H1 (cell line): ENCODE measurements around the gene LRRC9. TPM values are rescaled to one million over a fixed set of nuclear protein-coding genes. Genes with fewer than 3 reads are reported as not detected.

Source experiments
- CTCF ChIA-PET: fragments of 300-600 bp; sonication (Branson Sonifier 250); formaldehyde crosslinking; loops from one replicate; lab custom pipeline; 2021; ENCODE audit not compliant: partially characterized antibody; lab: Charles Lee
- POLR2A ChIA-PET: fragments of 300-600 bp; sonication (Branson Sonifier 250); formaldehyde crosslinking; loops from one replicate; lab custom pipeline; 2021; ENCODE audit warnings: inconsistent platforms; ENCODE audit not compliant: partially characterized antibody; lab: Charles Lee
- DNase-seq, 2 experiments: peaks; one replicate each; pipeline versions ENCODE4 v3.0.0 to v3.0.0-alpha.2; 2010 to 2022; ENCODE audit warnings: low spot score in 2 of 2, low read depth in 1 of 2, mixed read lengths in 1 of 2
- FAIRE-seq: peaks from 2 replicates; lab custom pipeline; 2011; peaks lifted over from hg19 to GRCh38; lab: Jason Lieb, UNC
- H2AFZ ChIP-seq: 2 replicates; pipeline ENCODE4 v1.8.1; 2012; ENCODE audit warnings: low read length, inconsistent platforms
- H2AK5ac ChIP-seq: 2 replicates; pipeline ENCODE4 v1.6.1; 2013; ENCODE audit warnings: low read depth, low read length
- H2BK120ac ChIP-seq: replicated peaks from 2 replicates; pipeline ENCODE3; 2013; ENCODE audit warnings: low read depth, low read length, inconsistent platforms
- H2BK12ac ChIP-seq: 2 replicates; pipeline ENCODE4 v1.6.1; 2013; ENCODE audit warnings: low read depth, low read length
- H2BK15ac ChIP-seq: 2 replicates; pipeline ENCODE4 v1.6.1; 2013; ENCODE audit warnings: low read length
- H2BK20ac ChIP-seq: 2 replicates; pipeline ENCODE4 v1.6.1; 2013; ENCODE audit warnings: low read length
- H2BK5ac ChIP-seq: 2 replicates; pipeline ENCODE4 v1.6.1; 2013; ENCODE audit warnings: low read depth, low read length
- H3K14ac ChIP-seq: 2 replicates; pipeline ENCODE4 v1.6.1; 2013; ENCODE audit warnings: inconsistent platforms; ENCODE audit not compliant: insufficient read length
- H3K18ac ChIP-seq: 2 replicates; pipeline ENCODE4 v1.6.1; 2013; ENCODE audit warnings: low read length; ENCODE audit errors: extremely low read depth
- H3K23ac ChIP-seq: 2 replicates; pipeline ENCODE4 v1.6.1; 2013; ENCODE audit warnings: inconsistent platforms; ENCODE audit not compliant: insufficient read length
- H3K23me2 ChIP-seq: 2 replicates; pipeline ENCODE4 v1.6.1; 2013; ENCODE audit warnings: low read depth, low read length
- H3K27ac ChIP-seq: 2 replicates; pipeline ENCODE4 v1.6.1; 2011; ENCODE audit warnings: low read depth, low read length, inconsistent platforms
- H3K27me3 ChIP-seq, 4 experiments: replicated peaks in 1 of 4; 1 replicate in 1 of 4; 2 replicates in 3 of 4; pipeline versions ENCODE4 v1.6.1 to v1.8.1; 2011 to 2013; ENCODE audit warnings: low read length in 3 of 4, mild to moderate bottlenecking in 3 of 4, inconsistent platforms in 2 of 4, mixed read lengths in 2 of 4, moderate library complexity in 1 of 4; ENCODE audit not compliant: control insufficient read depth in 3 of 4, insufficient read depth in 3 of 4; ENCODE audit errors: extremely low read depth in 1 of 4
- H3K36me3 ChIP-seq, 4 experiments: 2 replicates each; pipeline versions ENCODE4 v1.6.1 to v1.8.1; 2011 to 2013; ENCODE audit warnings: mild to moderate bottlenecking in 4 of 4, low read length in 3 of 4, moderate library complexity in 2 of 4, control low read depth in 1 of 4, inconsistent platforms in 1 of 4; ENCODE audit not compliant: insufficient read depth in 4 of 4, control insufficient read depth in 2 of 4
- H3K4ac ChIP-seq: replicated peaks from 2 replicates; pipeline ENCODE3; 2013; ENCODE audit warnings: low read length, low read depth, mixed read lengths, inconsistent platforms; ENCODE audit not compliant: insufficient read length
- H3K4me1 ChIP-seq, 4 experiments: replicated peaks in 1 of 4; 1 replicate in 1 of 4; 2 replicates in 3 of 4; pipeline versions ENCODE4 v1.6.1 to v1.8.1; 2011 to 2013; ENCODE audit warnings: low read length in 3 of 4, inconsistent platforms in 2 of 4, mixed read lengths in 1 of 4; ENCODE audit not compliant: insufficient read depth in 4 of 4, control insufficient read depth in 3 of 4
- H3K4me2 ChIP-seq, 2 experiments: 2 replicates each; pipeline versions ENCODE4 v1.6.1 to v1.8.1; 2011 to 2013; ENCODE audit warnings: low read depth in 2 of 2, low read length in 2 of 2, control low read depth in 1 of 2, inconsistent platforms in 1 of 2, mild to moderate bottlenecking in 1 of 2; ENCODE audit not compliant: insufficient read depth in 1 of 2
- H3K4me3 ChIP-seq, 4 experiments: fragments of 200-600, 300-600 bp in 1 of 4; sonication (generic), shearing (Covaris generic), sonication (Bioruptor Twin) in 1 of 4; 2 replicates each; pipeline versions ENCODE4 v1.5.1 to v1.8.1; 2011 to 2016; ENCODE audit warnings: low read length in 4 of 4, low read depth in 3 of 4, control low read depth in 2 of 4, inconsistent platforms in 2 of 4, mild to moderate bottlenecking in 2 of 4, mixed read lengths in 1 of 4, moderate library complexity in 1 of 4; ENCODE audit not compliant: insufficient read depth in 2 of 4; ENCODE audit errors: extremely low read depth in 1 of 4
- H3K56ac ChIP-seq: replicated peaks from 2 replicates; pipeline ENCODE3; 2013; ENCODE audit warnings: low read depth, mild to moderate bottlenecking, mixed read lengths, low read length, inconsistent platforms; ENCODE audit not compliant: insufficient read length
- H3K79me1 ChIP-seq: 2 replicates; pipeline ENCODE4 v1.6.1; 2013; ENCODE audit warnings: low read depth, low read length, control low read depth
- H3K79me2 ChIP-seq, 2 experiments: 2 replicates each; pipeline versions ENCODE4 v1.6.1 to v1.8.1; 2012 to 2013; ENCODE audit warnings: low read length in 2 of 2, mild to moderate bottlenecking in 2 of 2, inconsistent platforms in 1 of 2; ENCODE audit not compliant: insufficient read depth in 2 of 2, control insufficient read depth in 1 of 2
- H3K9ac ChIP-seq, 4 experiments: replicated peaks in 1 of 4; 1 replicate in 1 of 4; 2 replicates in 3 of 4; pipeline versions ENCODE4 v1.6.1 to v1.8.1; 2011 to 2013; ENCODE audit warnings: low read depth in 3 of 4, low read length in 3 of 4, control low read depth in 2 of 4, mild to moderate bottlenecking in 2 of 4, moderate library complexity in 2 of 4, inconsistent platforms in 1 of 4; ENCODE audit errors: extremely low read depth in 1 of 4
- H3K9me3 ChIP-seq, 2 experiments: 2 replicates each; pipeline versions ENCODE4 v1.6.1 to v1.8.1; 2012 to 2013; ENCODE audit warnings: mild to moderate bottlenecking in 2 of 2, moderate library complexity in 2 of 2, control low read depth in 1 of 2, inconsistent platforms in 1 of 2, low read depth in 1 of 2, low read length in 1 of 2, mixed read lengths in 1 of 2; ENCODE audit not compliant: insufficient read depth in 2 of 2
- H4K20me1 ChIP-seq, 2 experiments: replicated peaks in 1 of 2; 2 replicates each; pipeline versions ENCODE3 to v1.8.1; 2011 to 2013; ENCODE audit warnings: inconsistent platforms in 2 of 2, low read length in 2 of 2, mild to moderate bottlenecking in 1 of 2; ENCODE audit not compliant: insufficient read depth in 2 of 2, control insufficient read depth in 1 of 2
- H4K5ac ChIP-seq: 2 replicates; pipeline ENCODE4 v1.6.1; 2013; ENCODE audit warnings: low read length, low read depth, mixed read lengths, inconsistent platforms; ENCODE audit not compliant: insufficient read length
- H4K8ac ChIP-seq: 2 replicates; pipeline ENCODE4 v1.8.0; 2013; ENCODE audit warnings: mild to moderate bottlenecking, moderate library complexity, low read length, inconsistent platforms; ENCODE audit not compliant: insufficient read depth; ENCODE audit errors: extremely low read depth
- H4K91ac ChIP-seq: replicated peaks from 2 replicates; pipeline ENCODE3; 2013; ENCODE audit warnings: low read length, mixed read lengths, inconsistent platforms; ENCODE audit not compliant: insufficient read length
- polyA plus RNA-seq, 7 experiments: library from polyadenylated mRNA; depleted of rRNA in 3 of 7; stranded (reverse) in 5 of 7; unstranded in 2 of 7; fragments of >200 nt in 5 of 7; fragments of 200-250 nt in 2 of 7; gene quantifications; 1 replicate in 5 of 7; 2 replicates in 1 of 7; 4 replicates in 1 of 7; pipeline versions ENCODE4 v1.2.1 to v1.2.3, GENCODE V29; 2011 to 2013; ENCODE audit warnings: missing spikeins in 2 of 7, mixed read lengths in 2 of 7
- total RNA-seq: library from RNA; stranded (reverse); fragmentation: NEBNext Ultra II Directional; extraction: Animal tissue kit (Norgen Biotek cat#: 25700); gene quantifications from 2 replicates; pipeline ENCODE4 v1.2.1, GENCODE V29; 2021
- TF ChIP-seq, protein P1 (sequence below): fragments of 300-600 bp; sonication (generic); IDR thresholded peaks from 2 replicates; pipeline ENCODE4 v1.7.1; 2012; ENCODE audit warnings: low read length, moderate library complexity, mild to moderate bottlenecking, inconsistent platforms; ENCODE audit not compliant: insufficient replicate concordance

The LRRC9 gene
- total and polyA plus RNA-seq, 2 of the 8 experiments (the other 6 are each of a cell fraction or from before 2014, with no cell fraction given) = 0.12 to 0.84 TPM

DNA sequence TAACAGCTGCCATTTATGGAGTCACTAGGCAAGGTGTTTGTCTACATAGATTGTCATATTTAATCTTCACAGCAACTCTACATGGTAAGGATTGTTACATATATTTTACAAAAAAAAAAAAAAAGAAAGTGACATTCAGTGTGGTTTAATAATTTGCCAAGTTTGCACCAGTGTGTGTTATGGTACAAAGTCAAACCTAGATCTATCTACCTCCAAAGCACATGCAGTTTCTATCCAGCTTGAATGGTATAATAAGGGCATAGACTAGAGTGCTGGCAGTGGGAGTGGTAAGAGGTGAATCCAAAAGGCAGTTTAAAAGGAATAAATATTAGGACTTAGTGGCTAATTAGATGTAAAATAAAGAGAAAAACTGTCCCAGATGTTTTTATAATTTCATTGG is 105.6 kb downstream of the LRRC9 start:
- Histone ChIP-seq H2BK120ac (no peak overlapping the region), H4K91ac (no peak overlapping the region), H2BK15ac (no peak overlapping the region), H3K4me3 (no peak overlapping the region), H3K23ac (no peak overlapping the region), H2AFZ (no peak overlapping the region), H2AK5ac (no peak overlapping the region), H3K79me2 (no peaks in the 10 kb centered on the region), H3K56ac (no peak overlapping the region), H4K20me1 (no peaks in the 10 kb centered on the region), H3K9me3 (no peaks in the 10 kb centered on the region), H4K8ac (no peak overlapping the region), H3K27ac (no peak overlapping the region), H3K14ac (no peak overlapping the region), H2BK12ac (no peak overlapping the region), H3K18ac (no peak overlapping the region), H3K36me3 (no peaks in the 10 kb centered on the region), H3K9ac (no peak overlapping the region), H4K5ac (no peak overlapping the region), H3K23me2 (no peaks in the 10 kb centered on the region), H3K4me1 (no peaks in the 10 kb centered on the region), H3K27me3 (no peaks in the 10 kb centered on the region), H3K79me1 (no peaks in the 10 kb centered on the region), H3K4me2 (no peak overlapping the region), H3K4ac (no peak overlapping the region), H2BK20ac (no peak overlapping the region), H2BK5ac (no peak overlapping the region)
- CTCF ChIA-PET = interaction anchor here (1.0 kb wide), 1 partner anchor 306 kb away, joined by 3 read pairs; no protein-coding TSS in a partner anchor
- POLR2A ChIA-PET = no interaction called here
- DNase-seq (no peak), FAIRE-seq (no peak)
- TF ChIP-seq, protein P1, sequence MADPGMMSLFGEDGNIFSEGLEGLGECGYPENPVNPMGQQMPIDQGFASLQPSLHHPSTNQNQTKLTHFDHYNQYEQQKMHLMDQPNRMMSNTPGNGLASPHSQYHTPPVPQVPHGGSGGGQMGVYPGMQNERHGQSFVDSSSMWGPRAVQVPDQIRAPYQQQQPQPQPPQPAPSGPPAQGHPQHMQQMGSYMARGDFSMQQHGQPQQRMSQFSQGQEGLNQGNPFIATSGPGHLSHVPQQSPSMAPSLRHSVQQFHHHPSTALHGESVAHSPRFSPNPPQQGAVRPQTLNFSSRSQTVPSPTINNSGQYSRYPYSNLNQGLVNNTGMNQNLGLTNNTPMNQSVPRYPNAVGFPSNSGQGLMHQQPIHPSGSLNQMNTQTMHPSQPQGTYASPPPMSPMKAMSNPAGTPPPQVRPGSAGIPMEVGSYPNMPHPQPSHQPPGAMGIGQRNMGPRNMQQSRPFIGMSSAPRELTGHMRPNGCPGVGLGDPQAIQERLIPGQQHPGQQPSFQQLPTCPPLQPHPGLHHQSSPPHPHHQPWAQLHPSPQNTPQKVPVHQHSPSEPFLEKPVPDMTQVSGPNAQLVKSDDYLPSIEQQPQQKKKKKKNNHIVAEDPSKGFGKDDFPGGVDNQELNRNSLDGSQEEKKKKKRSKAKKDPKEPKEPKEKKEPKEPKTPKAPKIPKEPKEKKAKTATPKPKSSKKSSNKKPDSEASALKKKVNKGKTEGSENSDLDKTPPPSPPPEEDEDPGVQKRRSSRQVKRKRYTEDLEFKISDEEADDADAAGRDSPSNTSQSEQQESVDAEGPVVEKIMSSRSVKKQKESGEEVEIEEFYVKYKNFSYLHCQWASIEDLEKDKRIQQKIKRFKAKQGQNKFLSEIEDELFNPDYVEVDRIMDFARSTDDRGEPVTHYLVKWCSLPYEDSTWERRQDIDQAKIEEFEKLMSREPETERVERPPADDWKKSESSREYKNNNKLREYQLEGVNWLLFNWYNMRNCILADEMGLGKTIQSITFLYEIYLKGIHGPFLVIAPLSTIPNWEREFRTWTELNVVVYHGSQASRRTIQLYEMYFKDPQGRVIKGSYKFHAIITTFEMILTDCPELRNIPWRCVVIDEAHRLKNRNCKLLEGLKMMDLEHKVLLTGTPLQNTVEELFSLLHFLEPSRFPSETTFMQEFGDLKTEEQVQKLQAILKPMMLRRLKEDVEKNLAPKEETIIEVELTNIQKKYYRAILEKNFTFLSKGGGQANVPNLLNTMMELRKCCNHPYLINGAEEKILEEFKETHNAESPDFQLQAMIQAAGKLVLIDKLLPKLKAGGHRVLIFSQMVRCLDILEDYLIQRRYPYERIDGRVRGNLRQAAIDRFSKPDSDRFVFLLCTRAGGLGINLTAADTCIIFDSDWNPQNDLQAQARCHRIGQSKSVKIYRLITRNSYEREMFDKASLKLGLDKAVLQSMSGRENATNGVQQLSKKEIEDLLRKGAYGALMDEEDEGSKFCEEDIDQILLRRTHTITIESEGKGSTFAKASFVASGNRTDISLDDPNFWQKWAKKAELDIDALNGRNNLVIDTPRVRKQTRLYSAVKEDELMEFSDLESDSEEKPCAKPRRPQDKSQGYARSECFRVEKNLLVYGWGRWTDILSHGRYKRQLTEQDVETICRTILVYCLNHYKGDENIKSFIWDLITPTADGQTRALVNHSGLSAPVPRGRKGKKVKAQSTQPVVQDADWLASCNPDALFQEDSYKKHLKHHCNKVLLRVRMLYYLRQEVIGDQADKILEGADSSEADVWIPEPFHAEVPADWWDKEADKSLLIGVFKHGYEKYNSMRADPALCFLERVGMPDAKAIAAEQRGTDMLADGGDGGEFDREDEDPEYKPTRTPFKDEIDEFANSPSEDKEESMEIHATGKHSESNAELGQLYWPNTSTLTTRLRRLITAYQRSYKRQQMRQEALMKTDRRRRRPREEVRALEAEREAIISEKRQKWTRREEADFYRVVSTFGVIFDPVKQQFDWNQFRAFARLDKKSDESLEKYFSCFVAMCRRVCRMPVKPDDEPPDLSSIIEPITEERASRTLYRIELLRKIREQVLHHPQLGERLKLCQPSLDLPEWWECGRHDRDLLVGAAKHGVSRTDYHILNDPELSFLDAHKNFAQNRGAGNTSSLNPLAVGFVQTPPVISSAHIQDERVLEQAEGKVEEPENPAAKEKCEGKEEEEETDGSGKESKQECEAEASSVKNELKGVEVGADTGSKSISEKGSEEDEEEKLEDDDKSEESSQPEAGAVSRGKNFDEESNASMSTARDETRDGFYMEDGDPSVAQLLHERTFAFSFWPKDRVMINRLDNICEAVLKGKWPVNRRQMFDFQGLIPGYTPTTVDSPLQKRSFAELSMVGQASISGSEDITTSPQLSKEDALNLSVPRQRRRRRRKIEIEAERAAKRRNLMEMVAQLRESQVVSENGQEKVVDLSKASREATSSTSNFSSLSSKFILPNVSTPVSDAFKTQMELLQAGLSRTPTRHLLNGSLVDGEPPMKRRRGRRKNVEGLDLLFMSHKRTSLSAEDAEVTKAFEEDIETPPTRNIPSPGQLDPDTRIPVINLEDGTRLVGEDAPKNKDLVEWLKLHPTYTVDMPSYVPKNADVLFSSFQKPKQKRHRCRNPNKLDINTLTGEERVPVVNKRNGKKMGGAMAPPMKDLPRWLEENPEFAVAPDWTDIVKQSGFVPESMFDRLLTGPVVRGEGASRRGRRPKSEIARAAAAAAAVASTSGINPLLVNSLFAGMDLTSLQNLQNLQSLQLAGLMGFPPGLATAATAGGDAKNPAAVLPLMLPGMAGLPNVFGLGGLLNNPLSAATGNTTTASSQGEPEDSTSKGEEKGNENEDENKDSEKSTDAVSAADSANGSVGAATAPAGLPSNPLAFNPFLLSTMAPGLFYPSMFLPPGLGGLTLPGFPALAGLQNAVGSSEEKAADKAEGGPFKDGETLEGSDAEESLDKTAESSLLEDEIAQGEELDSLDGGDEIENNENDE = no peak
